Measurements from ENCODE around the gene NAV3. TPM values are rescaled to one million over a fixed set of nuclear protein-coding genes. Genes with fewer than 3 reads are reported as not detected.

NAV3 gene
- total RNA-seq, 1 donor from 2014 or later, result 16.2 TPM

DNA sequence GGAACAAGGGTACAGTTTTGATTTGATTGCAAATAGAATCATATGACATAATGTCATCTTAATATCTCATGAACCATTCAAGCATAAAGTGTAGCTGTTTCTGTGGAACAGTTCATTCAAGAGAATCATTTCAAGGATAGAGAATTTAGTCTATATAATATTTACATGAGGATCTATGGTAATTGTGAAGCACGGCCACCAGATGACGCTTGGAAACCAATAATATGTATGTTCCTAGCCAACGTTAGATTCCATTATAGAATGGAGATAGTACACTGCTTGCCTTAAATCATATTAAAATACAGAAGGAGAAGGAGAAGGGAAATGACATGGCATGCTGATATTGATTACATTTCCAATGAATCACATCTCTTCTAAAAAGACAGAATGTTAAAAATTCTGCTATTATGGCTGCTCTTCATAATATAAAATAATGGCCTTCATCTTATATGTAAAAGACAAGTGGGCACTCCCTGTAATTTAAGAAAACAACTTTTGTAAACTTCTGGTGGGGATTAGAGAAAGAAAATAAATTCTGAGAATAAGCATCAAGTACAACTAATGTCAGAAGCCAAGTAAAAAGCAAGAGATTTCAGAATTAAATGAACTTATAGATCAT is 351.0 kb downstream of the NAV3 start:
- no peak overlapping the region for H3K27ac ChIP-seq
- H3K36me3 ChIP-seq, result no peaks in the 10 kb centered on the region
- DNase-seq (ENCODE audit: extremely low spot score in 2 of 2), result no peak
- no peaks in the 10 kb centered on the region for H3K4me1 ChIP-seq
- H3K27me3 ChIP-seq, result no peaks in the 10 kb centered on the region
- intact Hi-C loops (cut with DNase I), result no loop called here
- no peaks in the 10 kb centered on the region for H3K9me3 ChIP-seq
- TF ChIP-seq, protein P1, sequence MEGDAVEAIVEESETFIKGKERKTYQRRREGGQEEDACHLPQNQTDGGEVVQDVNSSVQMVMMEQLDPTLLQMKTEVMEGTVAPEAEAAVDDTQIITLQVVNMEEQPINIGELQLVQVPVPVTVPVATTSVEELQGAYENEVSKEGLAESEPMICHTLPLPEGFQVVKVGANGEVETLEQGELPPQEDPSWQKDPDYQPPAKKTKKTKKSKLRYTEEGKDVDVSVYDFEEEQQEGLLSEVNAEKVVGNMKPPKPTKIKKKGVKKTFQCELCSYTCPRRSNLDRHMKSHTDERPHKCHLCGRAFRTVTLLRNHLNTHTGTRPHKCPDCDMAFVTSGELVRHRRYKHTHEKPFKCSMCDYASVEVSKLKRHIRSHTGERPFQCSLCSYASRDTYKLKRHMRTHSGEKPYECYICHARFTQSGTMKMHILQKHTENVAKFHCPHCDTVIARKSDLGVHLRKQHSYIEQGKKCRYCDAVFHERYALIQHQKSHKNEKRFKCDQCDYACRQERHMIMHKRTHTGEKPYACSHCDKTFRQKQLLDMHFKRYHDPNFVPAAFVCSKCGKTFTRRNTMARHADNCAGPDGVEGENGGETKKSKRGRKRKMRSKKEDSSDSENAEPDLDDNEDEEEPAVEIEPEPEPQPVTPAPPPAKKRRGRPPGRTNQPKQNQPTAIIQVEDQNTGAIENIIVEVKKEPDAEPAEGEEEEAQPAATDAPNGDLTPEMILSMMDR (IDR thresholded peaks at IDR 0.05), result no peak
- TF ChIP-seq POLR2AphosphoS5 (IDR thresholded peaks at IDR 0.05; ENCODE audit: insufficient read depth in 1 of 2, low read depth in 1 of 2) (no peak), POLR2A (IDR thresholded peaks at IDR 0.05) (no peak)
- no peak overlapping the region for H3K4me3 ChIP-seq

DNA sequence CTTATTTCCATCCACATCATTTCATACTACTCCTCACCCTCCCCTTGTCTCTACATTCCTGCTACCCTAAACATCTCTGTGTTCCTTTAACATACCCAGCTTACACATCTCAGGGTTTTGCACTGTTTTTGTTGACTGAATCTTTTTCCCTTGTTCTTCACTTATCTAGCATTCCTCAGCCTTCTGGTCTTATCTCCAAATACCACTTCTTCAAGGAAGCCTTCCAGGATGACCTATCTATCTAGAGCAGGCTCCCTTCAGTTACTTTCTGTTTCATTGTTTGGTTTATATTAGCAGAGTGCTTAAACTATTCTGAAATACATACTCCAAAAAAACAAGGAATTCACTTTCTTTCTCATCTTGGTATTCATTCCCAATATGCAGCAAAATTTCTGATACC is 353.1 kb downstream of the NAV3 start:
- H3K36me3 ChIP-seq, result no peaks in the 10 kb centered on the region
- no peaks in the 10 kb centered on the region for H3K27me3 ChIP-seq
- intact Hi-C loops (cut with DNase I), result no loop called here
- DNase-seq (ENCODE audit: extremely low spot score in 2 of 2), result no peak
- H3K4me1 ChIP-seq, result no peaks in the 10 kb centered on the region
- TF ChIP-seq, protein P1 (IDR thresholded peaks at IDR 0.05), result no peak
- TF ChIP-seq POLR2A (IDR thresholded peaks at IDR 0.05) (no peak), POLR2AphosphoS5 (IDR thresholded peaks at IDR 0.05; ENCODE audit: insufficient read depth in 1 of 2, low read depth in 1 of 2) (no peak)
- H3K9me3 ChIP-seq, result no peaks in the 10 kb centered on the region
- no peak overlapping the region for H3K4me3 ChIP-seq
- no peak overlapping the region for H3K27ac ChIP-seq

DNA sequence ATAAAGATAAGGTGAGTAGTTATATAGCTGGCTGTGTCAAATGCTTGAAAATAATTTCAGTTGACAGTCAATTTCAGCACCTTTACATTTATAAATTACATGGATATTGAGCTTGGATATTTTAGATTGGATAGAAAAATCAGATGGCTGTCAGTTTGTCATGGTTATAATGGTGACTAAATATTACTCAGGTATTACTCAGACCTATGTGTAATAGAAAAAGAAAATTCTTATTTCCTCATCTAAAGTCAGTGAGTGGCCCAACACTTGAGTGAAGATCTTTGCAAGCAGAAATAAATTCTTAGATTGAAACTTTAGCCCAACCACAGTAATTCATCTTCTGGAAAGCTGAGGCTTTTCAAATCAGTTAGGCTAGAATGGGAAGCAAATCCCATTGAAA is 354.4 kb downstream of the NAV3 start:
- no peaks in the 10 kb centered on the region for H3K36me3 ChIP-seq
- H3K27me3 ChIP-seq, result no peaks in the 10 kb centered on the region
- no peak for DNase-seq (ENCODE audit: extremely low spot score in 2 of 2)
- H3K4me3 ChIP-seq, result no peak overlapping the region
- no peak for TF ChIP-seq POLR2AphosphoS5 (IDR thresholded peaks at IDR 0.05; ENCODE audit: insufficient read depth in 1 of 2, low read depth in 1 of 2)
- TF ChIP-seq, protein P1 (IDR thresholded peaks at IDR 0.05), result no peak
- intact Hi-C loops (cut with DNase I), result no loop called here
- H3K4me1 ChIP-seq, result no peaks in the 10 kb centered on the region
- H3K27ac ChIP-seq, result no peak overlapping the region
- no peaks in the 10 kb centered on the region for H3K9me3 ChIP-seq

DNA sequence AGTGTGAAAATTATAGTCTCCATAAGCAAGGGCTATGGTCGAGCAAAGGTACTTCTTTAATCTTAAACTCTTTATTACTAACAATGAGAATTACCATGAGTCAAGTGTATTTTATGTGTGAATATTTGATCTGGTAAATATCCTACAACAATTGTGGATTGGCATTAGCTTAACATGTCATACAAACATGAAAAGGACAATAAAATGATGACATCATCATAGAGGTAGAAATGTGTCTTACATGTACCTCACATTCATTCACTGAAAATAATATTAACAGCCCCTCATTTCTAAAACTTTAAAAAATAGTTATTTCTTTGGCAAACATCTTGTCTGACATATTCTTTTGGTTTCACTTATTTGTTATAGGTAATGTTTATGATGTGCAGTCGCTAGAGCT is 355.0 kb downstream of the NAV3 start:
- Histone ChIP-seq H3K9me3 (no peaks in the 10 kb centered on the region), H3K27me3 (no peaks in the 10 kb centered on the region), H3K36me3 (no peaks in the 10 kb centered on the region), H3K4me3 (no peak overlapping the region), H3K4me1 (no peaks in the 10 kb centered on the region), H3K27ac (no peak overlapping the region)
- TF ChIP-seq POLR2AphosphoS5 (IDR thresholded peaks at IDR 0.05; ENCODE audit: insufficient read depth in 1 of 2, low read depth in 1 of 2), result no peak
- TF ChIP-seq, protein P1 (IDR thresholded peaks at IDR 0.05), result no peak
- no peak for TF ChIP-seq POLR2A (IDR thresholded peaks at IDR 0.05)
- intact Hi-C loops (cut with DNase I), result no loop called here
- no peak for DNase-seq (ENCODE audit: extremely low spot score in 2 of 2)

GRCh38 chr12:78186670-78187069 is 356.0 kb downstream of the NAV3 start:
- Histone ChIP-seq H3K4me3 (no peak overlapping the region), H3K27ac (no peak overlapping the region), H3K9me3 (no peaks in the 10 kb centered on the region), H3K27me3 (no peaks in the 10 kb centered on the region), H3K4me1 (no peaks in the 10 kb centered on the region), H3K36me3 (no peaks in the 10 kb centered on the region)
- TF ChIP-seq POLR2AphosphoS5 (IDR thresholded peaks at IDR 0.05; ENCODE audit: insufficient read depth in 1 of 2, low read depth in 1 of 2), result no peak
- TF ChIP-seq, protein P1 (IDR thresholded peaks at IDR 0.05), result no peak
- TF ChIP-seq POLR2A (IDR thresholded peaks at IDR 0.05), result no peak
- DNase-seq (ENCODE audit: extremely low spot score in 2 of 2), result no peak
- intact Hi-C loops (cut with DNase I), result no loop called here
